ENCODE measurements around the gene FLT4. TPM values are rescaled to one million over a fixed set of nuclear protein-coding genes. Genes with fewer than 3 reads are reported as not detected.
"Not testable (repeated sequence)": the region's sequence is repeated elsewhere in the genome, so short reads cannot be mapped to it uniquely, and the experiment has no call there.

FLT4 gene
- total RNA-seq, 1 experiment from 2014 or later: not detected

DNA sequence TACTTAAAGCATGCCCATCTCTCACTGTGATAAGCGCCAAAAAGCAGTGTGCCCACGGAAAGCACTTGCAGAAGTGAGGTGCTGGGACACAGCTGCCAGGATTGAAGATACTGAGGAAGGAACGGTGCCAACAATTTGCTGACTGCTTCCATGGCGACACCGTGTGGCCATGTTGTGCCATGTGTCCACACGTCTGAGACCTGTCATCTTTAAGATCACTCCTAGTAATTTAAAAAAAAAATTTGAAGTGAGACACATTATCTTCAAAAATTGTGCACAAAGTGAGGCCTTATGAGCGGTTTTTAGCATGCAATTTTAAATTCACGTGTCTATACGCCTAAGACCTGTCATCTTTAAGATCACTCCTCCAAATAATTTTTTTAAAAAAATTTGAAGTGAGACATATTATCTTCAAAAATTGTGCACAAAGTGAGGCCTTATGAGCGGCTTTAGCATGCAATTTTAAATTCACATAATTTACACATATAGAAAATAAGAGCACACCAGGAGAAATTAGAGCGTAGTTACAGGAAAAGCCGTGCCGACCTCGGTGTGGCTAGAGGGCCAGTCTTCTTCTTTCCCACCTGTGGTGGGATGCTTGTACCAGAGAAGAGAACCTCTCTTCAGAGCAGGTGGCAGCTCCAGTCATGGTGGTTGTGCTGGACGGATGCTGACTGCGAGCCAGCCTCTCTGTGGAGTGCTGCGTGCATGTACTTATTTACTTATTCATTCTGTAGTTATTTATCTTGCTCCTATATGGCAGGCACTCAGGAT is 21.4 kb upstream of the FLT4 start:
- DNase-seq (ENCODE audit: low spot score): peak; percentile 48

DNA sequence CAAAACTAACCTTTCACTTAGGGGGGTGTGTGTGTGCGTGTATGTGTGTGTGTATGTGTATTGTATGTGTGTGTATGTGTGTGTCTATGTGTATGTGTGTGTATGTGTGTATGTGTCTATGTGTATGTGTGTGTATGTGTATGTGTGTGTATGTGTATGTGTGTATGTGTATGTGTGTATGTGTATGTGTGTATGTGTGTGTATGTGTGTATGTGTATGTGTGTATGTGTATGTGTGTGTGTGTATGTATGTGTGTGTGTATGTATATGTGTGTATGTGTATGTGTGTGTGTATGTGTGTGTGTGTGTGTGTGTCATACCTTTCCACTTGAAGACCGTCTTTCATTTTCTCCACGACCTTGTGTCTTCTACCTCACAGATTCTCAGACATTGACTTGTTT is 20.8 kb upstream of the FLT4 start:
- no peak for DNase-seq (ENCODE audit: low spot score)

DNA sequence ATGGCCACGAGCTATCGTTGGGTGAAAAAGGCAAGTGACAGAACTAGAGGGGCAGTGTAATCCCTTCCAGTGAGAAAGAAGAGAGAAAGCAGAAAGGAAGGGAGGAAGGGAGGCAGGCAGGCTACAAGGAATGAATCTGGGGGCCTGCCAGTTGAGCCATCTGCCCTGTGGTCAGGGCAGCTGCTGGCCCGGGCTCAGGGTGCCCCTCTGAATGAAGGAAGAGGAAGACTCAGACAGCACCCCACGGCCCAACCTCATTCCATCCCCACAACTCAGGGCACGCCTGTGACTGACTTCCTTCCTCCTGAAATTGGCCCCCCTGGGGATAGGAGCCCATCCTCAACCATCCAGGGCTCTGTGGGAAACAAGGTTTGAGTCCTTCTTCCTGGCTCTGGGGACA is 20.3 kb upstream of the FLT4 start:
- no peak for DNase-seq (ENCODE audit: low spot score)

DNA sequence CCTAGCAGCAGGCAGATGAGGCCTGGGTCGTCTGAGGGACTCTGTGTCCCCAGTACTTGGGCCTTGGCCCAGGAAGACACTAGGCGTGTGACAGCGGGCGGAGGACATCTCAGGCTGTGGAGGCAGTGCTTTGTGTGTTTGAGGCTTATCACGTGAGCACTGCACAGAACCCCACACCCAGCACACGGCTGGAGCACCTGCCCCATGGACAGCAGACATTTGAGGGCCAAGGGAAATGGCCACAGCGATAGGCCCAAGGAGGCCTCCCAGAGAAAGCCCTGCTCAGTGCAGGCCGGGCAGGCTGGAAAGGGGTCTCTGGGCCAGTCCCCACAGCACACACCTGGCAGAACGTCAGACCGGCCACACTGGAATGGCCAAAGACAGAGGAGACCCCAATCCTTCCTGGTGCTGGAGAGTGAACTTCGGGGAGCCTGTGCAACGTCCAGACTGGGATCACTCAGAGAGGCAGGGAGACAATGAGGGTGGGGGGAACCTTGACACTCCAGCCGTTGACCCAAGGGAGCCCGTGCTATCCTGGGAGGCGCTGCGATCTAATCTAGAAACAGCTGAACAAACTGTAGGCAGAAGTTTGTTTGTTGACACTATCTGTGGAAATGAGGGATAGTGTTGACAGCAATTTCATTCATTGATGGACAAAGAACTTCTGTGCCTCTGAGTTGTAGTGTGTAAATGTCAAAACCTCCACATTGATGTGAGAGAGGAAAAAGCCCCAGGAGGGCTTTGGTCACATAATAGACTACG is 19.6 kb upstream of the FLT4 start:
- no peak for DNase-seq (ENCODE audit: low spot score)

DNA sequence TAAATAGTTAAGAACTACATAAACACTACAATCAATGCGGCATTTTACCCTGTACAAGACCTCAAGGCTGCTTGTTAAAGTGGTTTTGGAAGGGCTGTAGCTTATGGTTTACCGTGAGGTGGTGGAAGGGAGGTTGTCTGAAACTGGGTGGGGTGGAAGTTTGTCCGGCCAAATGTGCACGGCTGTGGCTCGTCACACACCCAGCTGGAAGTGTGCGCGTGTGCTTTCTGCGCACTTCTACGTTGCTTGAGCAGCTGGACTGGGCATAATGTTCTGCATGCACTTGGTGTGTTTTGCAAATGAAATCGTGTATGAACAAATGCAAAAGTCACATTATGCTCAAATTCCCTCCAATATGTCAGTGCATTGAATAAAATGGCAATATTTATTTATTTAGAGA is 17.4 kb upstream of the FLT4 start:
- no peak for DNase-seq (ENCODE audit: low spot score)

DNA sequence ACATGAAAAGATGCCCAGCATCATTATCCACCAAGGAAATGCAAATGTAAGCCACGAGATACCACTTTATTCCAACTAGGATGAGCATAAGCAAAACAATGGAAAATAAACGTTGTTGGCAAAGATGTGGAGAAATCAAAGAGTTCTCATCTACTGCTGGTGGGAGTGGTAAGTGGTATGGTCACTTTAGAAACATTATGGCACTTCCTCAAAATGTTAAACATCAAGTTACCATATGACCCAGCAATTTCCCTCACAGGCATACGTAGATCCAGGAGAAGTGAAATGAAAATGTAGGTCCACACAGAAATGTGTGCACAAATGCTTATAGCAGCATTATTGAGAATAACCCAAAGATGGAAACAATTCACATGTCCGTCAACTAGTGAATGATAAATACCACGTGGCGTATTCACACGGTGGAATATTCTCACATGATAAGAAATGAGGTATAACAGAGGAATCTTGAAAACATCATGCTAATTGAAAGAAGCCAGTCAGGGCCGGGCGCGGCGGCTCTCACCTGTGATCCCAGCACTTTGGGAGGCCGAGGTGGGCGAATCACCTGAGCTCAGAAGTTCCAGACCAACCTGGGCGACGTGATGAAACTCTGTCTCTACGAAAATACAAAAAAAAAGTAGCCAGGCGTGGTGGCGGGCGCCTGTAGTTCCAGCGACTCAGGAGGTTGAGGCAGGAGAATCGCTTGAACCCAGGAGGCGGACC is 16.4 kb upstream of the FLT4 start:
- no peak for DNase-seq (ENCODE audit: low spot score)

DNA sequence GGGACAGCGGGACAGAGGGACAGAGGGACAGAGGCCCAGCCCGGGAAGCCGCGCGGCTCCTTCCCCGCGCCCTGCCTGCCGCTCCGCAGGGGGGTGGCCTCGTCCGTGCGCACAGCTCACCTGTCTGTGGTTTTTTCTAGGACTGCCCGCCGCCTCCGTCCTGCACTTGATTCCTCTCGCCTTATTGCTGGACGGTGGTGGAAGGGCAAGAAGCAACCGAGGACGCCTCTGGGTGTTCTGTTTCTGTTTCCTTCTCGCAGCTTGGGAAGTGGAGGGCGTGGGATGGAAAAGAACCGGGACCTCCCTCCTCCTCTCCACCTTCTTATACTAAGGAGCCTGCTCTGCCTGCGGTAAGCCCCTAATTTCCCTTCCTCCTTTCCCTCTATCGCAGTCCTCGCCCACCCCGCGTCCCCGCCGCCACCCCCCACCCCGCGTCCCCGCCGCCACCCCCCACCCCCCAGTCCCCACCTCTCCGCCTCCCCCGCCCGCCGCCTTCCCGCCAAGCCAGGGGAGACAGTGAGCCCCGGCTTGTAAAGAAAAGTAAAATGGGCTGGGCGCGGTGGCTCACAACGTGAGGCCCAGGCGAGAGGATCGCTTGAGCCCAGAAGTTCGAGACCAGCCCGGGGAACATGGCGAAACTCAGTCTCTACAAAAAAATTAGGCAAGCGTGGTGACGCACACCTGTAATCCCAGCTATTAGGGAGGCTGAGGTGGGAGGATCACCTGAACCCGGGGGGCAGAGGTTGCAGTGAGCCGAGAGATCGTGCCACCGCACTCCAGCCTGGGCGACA is 9.6 kb upstream of the FLT4 start:
- no peak for DNase-seq (ENCODE audit: low spot score)

DNA sequence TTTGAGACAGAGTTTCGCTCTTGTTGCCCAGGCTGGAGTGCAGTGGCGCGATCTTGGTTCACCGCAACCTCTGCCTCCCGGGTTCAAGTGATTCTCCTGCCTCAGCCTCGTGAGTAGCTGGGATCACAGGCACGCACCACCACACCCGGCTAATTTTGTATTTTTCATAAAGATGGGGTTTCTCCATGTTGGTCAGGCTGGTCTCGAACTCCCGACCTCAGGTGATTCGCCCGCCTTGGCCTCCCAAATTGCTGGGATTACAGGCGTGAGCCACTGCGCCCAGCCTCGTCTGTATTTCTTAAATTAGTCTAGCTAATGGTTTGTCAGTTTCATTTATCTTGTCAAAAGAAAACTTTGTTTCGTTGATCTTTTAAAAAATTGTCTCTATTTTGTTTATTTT is 5.8 kb upstream of the FLT4 start:
- DNase-seq (ENCODE audit: low spot score): not testable (repeated sequence)

DNA sequence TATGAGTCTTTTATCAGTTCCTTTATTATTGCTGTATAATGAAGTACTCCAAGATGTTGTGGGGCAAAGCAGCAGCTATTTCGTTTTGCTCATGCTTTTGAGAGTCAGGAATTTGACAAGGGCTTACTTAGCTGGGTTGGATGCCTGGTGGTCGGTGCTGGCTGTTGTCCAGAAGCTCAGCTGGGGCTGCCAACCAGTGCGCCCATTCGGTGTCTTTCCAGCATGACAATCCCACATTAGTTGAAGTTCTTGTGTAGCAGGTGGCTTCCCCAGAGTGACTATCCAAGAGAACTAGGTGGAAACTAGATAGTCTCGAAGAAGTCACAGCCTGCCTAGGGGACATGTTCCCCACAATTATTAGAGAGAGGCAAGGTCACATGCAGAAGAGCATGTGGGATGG is 3.4 kb upstream of the FLT4 start:
- DNase-seq (ENCODE audit: low spot score): no peak

DNA sequence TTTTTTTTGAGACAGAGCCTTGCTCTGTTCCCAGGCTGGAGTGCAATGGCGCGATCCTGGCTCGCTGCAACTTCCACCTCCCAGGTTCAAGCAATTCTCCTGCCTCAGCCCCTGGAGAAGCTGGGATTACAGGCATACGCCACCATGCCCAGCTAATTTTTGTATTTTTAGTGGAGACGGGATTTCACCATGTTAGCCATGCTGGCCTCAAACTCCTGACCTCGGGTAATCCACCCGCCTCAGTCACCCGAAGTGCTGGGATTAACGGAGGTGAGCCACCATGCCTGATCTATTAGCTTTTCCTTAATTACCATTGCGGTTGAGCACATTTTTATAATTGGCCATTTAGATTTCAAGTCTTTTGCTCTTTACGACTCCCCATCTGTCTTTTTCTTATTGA is 2.9 kb upstream of the FLT4 start:
- no peak for DNase-seq (ENCODE audit: low spot score)

DNA sequence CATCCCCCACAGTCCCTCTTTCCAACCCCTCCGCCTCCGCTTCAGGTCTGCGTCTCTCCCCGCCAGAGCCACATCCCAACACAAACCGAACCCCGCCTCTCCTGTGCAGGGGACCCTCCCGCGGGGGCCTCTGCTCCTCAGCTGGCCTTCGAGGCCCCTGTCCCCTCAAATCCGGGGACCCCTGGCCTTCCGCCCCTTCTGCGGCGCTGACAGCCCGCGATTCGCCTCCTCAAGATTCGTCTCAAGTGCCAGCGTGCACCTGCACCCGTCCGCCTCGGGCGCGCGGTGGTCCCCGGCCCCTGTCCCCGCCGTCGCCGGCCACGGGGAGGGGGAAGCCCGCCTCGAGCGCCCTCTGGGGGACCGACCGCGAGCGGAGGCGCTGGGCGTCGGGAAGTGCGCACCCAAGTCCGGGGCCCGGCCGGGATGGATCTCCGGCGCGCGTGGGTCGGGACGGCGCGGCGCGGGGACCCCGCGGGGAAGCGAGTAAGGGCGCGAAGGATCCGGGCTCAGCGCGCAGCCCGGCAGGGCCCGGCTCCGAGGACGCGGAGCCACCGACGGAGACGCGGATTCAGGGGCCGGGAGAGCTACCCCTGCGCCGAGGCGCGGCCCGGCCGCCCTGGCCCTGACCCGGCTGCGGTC is 623 bp downstream of the FLT4 start:
- DNase-seq (ENCODE audit: low spot score): no peak

DNA sequence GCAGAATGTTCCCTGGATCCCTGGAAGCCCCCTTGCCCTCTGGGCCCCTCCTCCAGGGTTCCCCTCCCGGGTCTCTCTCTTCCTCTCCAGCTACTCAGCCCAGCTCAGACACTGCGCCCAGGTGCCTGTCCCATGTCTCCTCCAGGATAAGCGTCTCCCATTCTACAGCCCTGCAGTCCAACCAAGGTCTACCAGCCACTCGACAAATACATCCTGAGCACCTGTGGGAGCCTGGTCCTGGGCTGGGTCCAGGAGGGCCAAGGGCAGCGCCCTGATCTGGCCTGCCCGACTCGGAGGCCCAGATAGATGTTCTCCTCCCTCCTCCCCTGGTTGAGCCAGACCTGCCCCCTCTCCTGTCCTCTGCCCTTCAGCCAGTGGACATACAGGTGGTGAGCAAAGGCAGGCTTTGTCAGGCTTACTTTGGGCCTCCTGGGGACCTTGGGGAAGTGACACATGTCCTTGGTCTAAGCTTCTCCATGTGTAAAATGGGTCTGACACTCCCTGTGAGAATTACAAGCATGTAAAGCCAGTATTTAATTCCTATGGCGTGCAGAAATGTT is 1.4 kb downstream of the FLT4 start:
- no peak for DNase-seq (ENCODE audit: low spot score)

DNA sequence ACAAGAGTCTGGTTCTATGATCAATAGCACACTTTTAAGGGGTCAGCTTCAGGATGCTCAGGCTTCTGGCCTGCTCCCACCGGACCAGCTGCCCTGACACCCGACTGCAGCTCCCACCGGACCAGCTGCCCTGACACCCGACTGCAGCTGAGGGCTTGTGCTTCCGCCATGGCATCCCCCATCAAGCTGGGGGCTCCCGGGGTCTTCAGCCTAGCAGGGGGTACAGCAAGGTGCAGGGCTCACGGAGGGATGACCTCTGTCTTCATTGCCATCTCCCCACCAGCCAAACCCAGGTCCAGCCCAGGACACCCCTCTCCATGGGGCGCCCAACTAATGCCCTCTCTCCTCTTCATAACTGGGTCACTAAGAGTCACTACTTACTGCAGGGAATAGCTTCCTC is 1.9 kb downstream of the FLT4 start:
- DNase-seq (ENCODE audit: low spot score): no peak

DNA sequence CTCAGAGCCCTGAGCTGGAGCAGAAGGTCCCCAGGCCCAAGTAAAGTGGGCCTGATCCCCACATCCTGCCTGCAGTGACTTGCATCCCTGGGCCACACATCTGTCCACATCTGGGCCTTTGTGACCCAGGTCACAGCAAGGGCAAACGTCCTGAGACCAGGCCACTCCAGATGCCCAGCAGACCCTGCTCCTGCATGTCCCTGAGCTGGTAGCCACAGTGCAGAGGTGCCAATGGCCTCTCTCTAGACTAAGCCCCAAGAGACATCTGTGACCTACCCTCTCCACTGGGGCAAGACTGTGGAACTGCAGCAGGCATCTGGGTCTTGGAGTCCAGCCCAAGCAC is 2.5 kb downstream of the FLT4 start:
- no peak for DNase-seq (ENCODE audit: low spot score)

DNA sequence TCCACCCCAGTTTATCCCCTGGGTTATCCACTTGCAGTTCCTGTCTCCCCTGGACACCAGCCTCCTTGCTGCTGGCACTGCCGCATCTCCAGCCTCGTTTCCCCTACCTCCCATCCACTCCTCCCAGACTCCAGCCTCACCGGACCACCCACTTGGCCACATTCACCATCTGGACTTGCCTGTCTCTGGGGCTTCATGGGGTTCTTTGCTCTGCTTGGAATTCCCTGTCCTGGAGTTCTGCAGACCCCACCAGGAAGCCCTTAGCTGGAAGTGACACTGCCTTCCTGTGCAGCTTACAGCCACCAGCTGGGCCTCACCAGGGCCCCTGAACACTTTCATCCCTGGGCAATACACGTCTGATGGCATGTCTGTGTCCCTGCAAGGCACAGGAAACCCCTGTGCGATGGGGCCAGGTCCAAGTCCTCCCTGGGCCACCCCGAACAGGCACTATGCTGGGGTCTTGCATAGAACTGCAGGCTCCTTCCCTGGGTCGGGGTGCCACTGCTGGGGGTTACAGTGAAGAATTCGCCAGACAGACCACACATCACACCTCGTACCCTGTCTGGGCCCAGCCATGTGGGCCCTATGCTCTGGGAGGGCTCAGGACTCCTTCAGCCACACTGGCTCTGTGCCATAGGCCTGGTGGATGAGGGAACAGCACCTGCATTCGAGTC is 3.0 kb downstream of the FLT4 start:
- no peak for DNase-seq (ENCODE audit: low spot score)

DNA sequence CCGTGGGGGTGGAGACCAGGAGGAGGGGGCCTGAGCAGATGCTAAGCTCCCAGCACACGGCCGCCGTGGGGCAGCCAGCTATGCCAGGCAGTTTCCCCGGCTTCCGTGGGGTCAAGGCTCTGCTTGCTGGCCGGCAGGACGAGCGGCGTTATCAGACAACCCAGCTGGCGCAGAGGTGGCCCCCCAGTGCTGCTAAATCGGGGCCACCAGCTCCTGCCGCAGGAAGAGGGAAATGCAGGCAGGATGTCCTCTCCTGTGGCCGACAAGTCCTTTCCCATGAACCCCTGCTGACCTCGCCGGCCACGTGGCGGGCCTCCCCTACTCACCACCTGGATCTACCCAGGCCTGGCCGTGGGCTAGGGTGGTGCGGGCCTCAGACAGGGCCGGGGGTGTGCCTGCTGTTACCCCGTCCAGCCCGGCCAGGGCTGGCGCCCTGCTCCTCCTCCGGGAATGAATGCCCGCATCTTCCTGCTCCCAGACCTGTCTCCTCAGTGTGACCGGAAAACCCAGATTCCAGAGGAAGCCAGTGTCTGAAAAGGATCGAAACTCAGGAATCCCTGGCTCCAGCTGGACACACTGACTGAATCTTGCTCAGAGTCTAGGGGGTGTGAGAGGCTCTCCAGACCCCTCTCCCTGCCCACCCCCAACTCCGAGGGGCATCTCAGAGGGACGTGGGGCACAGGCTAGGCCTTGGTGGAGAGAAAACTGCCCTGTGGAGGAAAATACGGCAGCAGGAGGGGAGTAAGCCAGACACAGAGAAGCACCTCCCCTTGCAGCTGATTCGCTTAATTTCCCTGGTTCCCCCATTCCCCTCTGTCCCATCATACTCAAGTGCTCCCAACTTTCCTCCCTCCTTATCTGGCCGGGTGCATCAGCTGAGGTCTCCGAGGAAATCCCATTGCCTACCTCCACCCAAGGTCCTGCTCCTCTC is 3.9 kb downstream of the FLT4 start:
- no peak for DNase-seq (ENCODE audit: low spot score)

DNA sequence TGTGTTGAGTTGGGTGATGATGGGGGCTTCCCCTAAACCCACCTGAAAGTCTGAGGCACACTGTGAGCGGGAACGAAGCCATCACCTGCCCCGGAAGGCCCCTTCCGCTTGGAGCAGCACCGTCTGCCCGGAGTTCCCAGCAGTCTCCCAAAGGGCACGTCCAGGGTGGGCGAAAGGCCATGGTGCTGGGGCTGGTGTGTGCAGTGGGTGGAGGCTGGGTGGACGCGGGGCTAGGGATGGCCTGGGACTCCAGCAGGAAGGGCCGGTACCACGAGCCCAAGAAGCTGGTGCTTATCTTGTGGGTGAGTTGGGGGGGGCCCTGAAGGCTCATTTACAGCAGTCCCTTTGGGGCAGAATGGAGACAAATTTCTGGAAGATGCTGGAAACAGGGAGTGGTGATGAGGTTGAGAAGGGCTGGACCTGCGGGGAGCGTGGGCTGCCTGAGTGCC is 4.6 kb downstream of the FLT4 start:
- no peak for DNase-seq (ENCODE audit: low spot score)

DNA sequence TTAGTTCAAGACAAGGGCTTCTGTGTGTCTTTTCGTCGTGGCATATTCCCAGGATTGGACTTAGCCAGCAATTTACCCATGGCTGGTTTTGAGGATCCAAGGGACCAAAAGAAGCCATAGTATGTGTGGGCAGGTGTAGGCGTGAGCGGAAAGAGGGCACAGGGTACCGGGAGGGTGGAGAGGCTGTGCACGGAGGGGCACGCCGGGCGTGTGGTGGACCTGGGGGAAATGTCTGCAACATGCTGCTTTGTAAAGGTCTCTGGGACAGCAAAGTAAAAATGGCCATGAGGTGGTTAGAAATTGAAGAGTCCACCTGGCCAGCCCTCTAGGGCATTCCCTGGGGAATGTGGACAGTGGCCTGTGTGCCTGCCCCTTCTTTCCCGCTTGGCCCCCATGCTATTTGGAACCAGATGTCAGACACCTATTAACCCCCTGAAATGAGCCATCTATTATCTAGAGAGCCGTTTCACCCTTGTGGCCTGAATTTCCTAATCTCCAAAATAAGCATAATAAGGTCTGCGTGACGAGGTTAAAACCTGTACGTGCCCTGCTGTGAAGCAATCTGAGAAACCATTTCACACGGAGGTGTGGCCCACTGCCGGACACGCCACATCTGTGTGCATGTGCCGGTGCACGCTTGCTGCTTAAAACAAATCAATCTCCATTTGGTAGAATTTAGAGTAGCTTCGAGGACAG is 5.1 kb downstream of the FLT4 start:
- no peak for DNase-seq (ENCODE audit: low spot score)
